ENCODE data around the gene CSNK1G2. TPM values are rescaled to one million over a fixed set of nuclear protein-coding genes. Genes with fewer than 3 reads are reported as not detected.
"Not testable (repeated sequence)": the region's sequence is repeated elsewhere in the genome, so short reads cannot be mapped to it uniquely, and the experiment has no call there.

CSNK1G2 gene
- total and polyA plus RNA-seq, 7 donors: 22.3 to 49.8 (median 33.2) TPM

GRCh38 chr19:1984357-1984756, 43.4 kb downstream of the CSNK1G2 start:
- Histone ChIP-seq H3K4me3 (no peak overlapping the region), H3K4me1 (no peaks in the 10 kb centered on the region), H3K27me3 (ENCODE audit: insufficient read depth in 3 of 3, low read length in 2 of 3) (no peaks in the 10 kb centered on the region), H3K9me3 (no peaks in the 10 kb centered on the region), H3K27ac (no peak overlapping the region), H3K36me3 (ENCODE audit: insufficient read depth in 1 of 2, low read depth in 1 of 2) (peaks cover 6 to 87% of the 10 kb centered on the region in 2 donors)
- no peak for ATAC-seq
- TF ChIP-seq CTCF (IDR thresholded peaks at IDR 0.05): no peak
- DNase-seq: no peak
- WGBS, 3 donors: 83 to 93% (median 91%) methylated on average over 10 of the region's 10 CpGs
- intact Hi-C loops (cut with DNase I): no loop called here

GRCh38 chr19:1985588-1986356, 44.8 kb downstream of the CSNK1G2 start:
- intact Hi-C loops (cut with DNase I): no loop called here
- H3K27me3 ChIP-seq (ENCODE audit: insufficient read depth in 3 of 3, low read length in 2 of 3): no peaks in the 10 kb centered on the region
- no peaks in the 10 kb centered on the region for H3K9me3 ChIP-seq
- TF ChIP-seq CTCF (IDR thresholded peaks at IDR 0.05): no peak
- peaks cover 6 to 87% of the 10 kb centered on the region in 2 donors for H3K36me3 ChIP-seq (ENCODE audit: insufficient read depth in 1 of 2, low read depth in 1 of 2)
- H3K4me3 ChIP-seq: no peak overlapping the region
- H3K27ac ChIP-seq: no peak overlapping the region
- H3K4me1 ChIP-seq: no peaks in the 10 kb centered on the region
- ATAC-seq: peak in 2 of 4 donors; percentile 17 to 20
- 85 to 88% (median 86%) methylated on average over 37 to 44 of the region's 44 CpGs for WGBS, 3 donors
- DNase-seq: no peak

- Histone ChIP-seq H3K27me3 (ENCODE audit: insufficient read depth in 3 of 3, low read length in 2 of 3) (no peaks in the 10 kb centered on the region), H3K4me1 (no peaks in the 10 kb centered on the region), H3K9me3 (no peaks in the 10 kb centered on the region), H3K4me3 (no peak overlapping the region), H3K27ac (no peak overlapping the region), H3K36me3 (ENCODE audit: insufficient read depth in 1 of 2, low read depth in 1 of 2) (peaks cover 6 to 87% of the 10 kb centered on the region in 2 donors)
- intact Hi-C loops (cut with DNase I): no loop called here
- WGBS, 3 donors: 83 to 87% (median 86%) methylated on average over 41 to 42 of the region's 42 CpGs
- DNase-seq: no peak
- peak in 1 of 4 donors; percentile 17 for ATAC-seq
- no peak for TF ChIP-seq CTCF (IDR thresholded peaks at IDR 0.05)
Observed at GRCh38 chr19:1986357-1987162, 45.6 kb downstream of the CSNK1G2 start.

GRCh38 chr19:1987197-1988187, 46.5 kb downstream of the CSNK1G2 start:
- peak in 1 of 4 donors; percentile 17 for ATAC-seq
- Histone ChIP-seq H3K27ac (no peak overlapping the region), H3K27me3 (ENCODE audit: insufficient read depth in 3 of 3, low read length in 2 of 3) (no peaks in the 10 kb centered on the region), H3K36me3 (ENCODE audit: insufficient read depth in 1 of 2, low read depth in 1 of 2) (peaks cover 2 to 87% of the 10 kb centered on the region in 2 donors), H3K4me3 (no peak overlapping the region), H3K4me1 (no peaks in the 10 kb centered on the region), H3K9me3 (no peaks in the 10 kb centered on the region)
- no peak for DNase-seq
- WGBS, 3 donors: 85 to 87% (median 86%) methylated on average over 33 to 42 of the region's 42 CpGs
- intact Hi-C loops (cut with DNase I): no loop called here
- TF ChIP-seq CTCF (IDR thresholded peaks at IDR 0.05): no peak

GRCh38 chr19:1988464-1988863, 47.5 kb downstream of the CSNK1G2 start:
- H3K9me3 ChIP-seq; H3K27me3 ChIP-seq (ENCODE audit: insufficient read depth in 3 of 3, low read length in 2 of 3); H3K27ac ChIP-seq; H3K4me3 ChIP-seq; H3K4me1 ChIP-seq; ATAC-seq; intact Hi-C loops (cut with DNase I); DNase-seq: not testable (repeated sequence)
- H3K36me3 ChIP-seq (ENCODE audit: insufficient read depth in 1 of 2, low read depth in 1 of 2): peaks cover 2 to 94% of the 10 kb centered on the region in 2 donors
- 87 to 92% (median 91%) methylated on average over 10 of the region's 10 CpGs for WGBS, 3 donors
